ENCODE results near the gene LYZL1.
"Not testable (repeated sequence)": the region's sequence is repeated elsewhere in the genome, so short reads cannot be mapped to it uniquely, and the experiment has no call there.

The LYZL1 gene

GRCh38 chr10:29263506-29263905 lies 25.4 kb upstream of the LYZL1 start:
- no peak for DNase-seq (ENCODE audit: low read depth in 2 of 2)

- no peak for DNase-seq (ENCODE audit: low read depth in 2 of 2)
Measured at GRCh38 chr10:29265210-29265768, 23.6 kb upstream of the LYZL1 start.

- DNase-seq (ENCODE audit: low read depth in 2 of 2), result no peak
Measured at GRCh38 chr10:29266641-29267040, 22.2 kb upstream of the LYZL1 start.

- DNase-seq (ENCODE audit: low read depth in 2 of 2), result no peak
Measured at GRCh38 chr10:29268011-29268410, 20.9 kb upstream of the LYZL1 start.

GRCh38 chr10:29269486-29269885 lies 19.4 kb upstream of the LYZL1 start:
- DNase-seq (ENCODE audit: low read depth in 2 of 2), result no peak

- DNase-seq (ENCODE audit: low read depth in 2 of 2), result no peak
Measured at GRCh38 chr10:29270883-29271282, 18.0 kb upstream of the LYZL1 start.

GRCh38 chr10:29271877-29272276 lies 17.0 kb upstream of the LYZL1 start:
- no peak for DNase-seq (ENCODE audit: low read depth in 2 of 2)

- DNase-seq (ENCODE audit: low read depth in 2 of 2), result no peak
Measured at GRCh38 chr10:29273478-29273877, 15.4 kb upstream of the LYZL1 start.

GRCh38 chr10:29276251-29276850 lies 12.5 kb upstream of the LYZL1 start:
- no peak for DNase-seq (ENCODE audit: low read depth in 2 of 2)

- DNase-seq (ENCODE audit: low read depth in 2 of 2), result no peak
Measured at GRCh38 chr10:29277296-29277695, 11.6 kb upstream of the LYZL1 start.

- DNase-seq (ENCODE audit: low read depth in 2 of 2), result no peak
Measured at GRCh38 chr10:29279779-29280487, 8.9 kb upstream of the LYZL1 start.

GRCh38 chr10:29280488-29280840 lies 8.4 kb upstream of the LYZL1 start:
- DNase-seq (ENCODE audit: low read depth in 2 of 2), result no peak

GRCh38 chr10:29285624-29286051 lies 3.2 kb upstream of the LYZL1 start:
- DNase-seq (ENCODE audit: low read depth in 2 of 2), result no peak

- no peak for DNase-seq (ENCODE audit: low read depth in 2 of 2)
Measured at GRCh38 chr10:29287635-29288034, 1.2 kb upstream of the LYZL1 start.

- not testable (repeated sequence) for DNase-seq (ENCODE audit: low read depth in 2 of 2)
Measured at GRCh38 chr10:29291561-29291960, 2.7 kb downstream of the LYZL1 start.

GRCh38 chr10:29292406-29292805 lies 3.5 kb downstream of the LYZL1 start:
- not testable (repeated sequence) for DNase-seq (ENCODE audit: low read depth in 2 of 2)

- no peak for DNase-seq (ENCODE audit: low read depth in 2 of 2)
Measured at GRCh38 chr10:29295813-29296212, 6.9 kb downstream of the LYZL1 start.

GRCh38 chr10:29297678-29298077 lies 8.8 kb downstream of the LYZL1 start:
- no peak for DNase-seq (ENCODE audit: low read depth in 2 of 2)

- DNase-seq (ENCODE audit: low read depth in 2 of 2), result no peak
Measured at GRCh38 chr10:29301359-29301910, 12.6 kb downstream of the LYZL1 start.

GRCh38 chr10:29302499-29302898 lies 13.6 kb downstream of the LYZL1 start:
- DNase-seq (ENCODE audit: low read depth in 2 of 2), result no peak

- no peak for DNase-seq (ENCODE audit: low read depth in 2 of 2)
Measured at GRCh38 chr10:29304264-29304994, 15.6 kb downstream of the LYZL1 start.

GRCh38 chr10:29304995-29305335 lies 16.1 kb downstream of the LYZL1 start:
- DNase-seq (ENCODE audit: low read depth in 2 of 2), result no peak

- DNase-seq (ENCODE audit: low read depth in 2 of 2), result no peak
Measured at GRCh38 chr10:29306688-29307087, 17.8 kb downstream of the LYZL1 start.

Data from stimulated activated CD4-positive, alpha-beta T cell treated with anti-CD3 and anti-CD28 coated beads, Interleukin-1b, Interleukin-23, amount 100 ng/mL, for 4 hours (primary cell).